ENCODE data around the gene SMIM20. TPM values are rescaled to one million over a fixed set of nuclear protein-coding genes. Genes with fewer than 3 reads are reported as not detected.

Gene SMIM20
- total and polyA plus RNA-seq, 4 donors: 11.1 to 25.0 (median 20.4) TPM

- DNase-seq (ENCODE audit: low spot score): no peak
- Histone ChIP-seq H3K9ac (ENCODE audit: low read depth in 1 of 2, low read length in 2 of 2) (no peak overlapping the region), H3K36me3 (ENCODE audit: control insufficient read depth in 4 of 4, insufficient read depth in 3 of 4, low read depth in 1 of 4, low read length in 3 of 4) (no peaks in the 10 kb centered on the region), H3K9me3 (ENCODE audit: control insufficient read depth in 4 of 4, low read length in 3 of 4) (no peaks in the 10 kb centered on the region), H3K4me3 (ENCODE audit: low read depth in 1 of 3, low read length in 3 of 3) (no peak overlapping the region), H3K4me1 (ENCODE audit: control insufficient read depth in 4 of 4, insufficient read depth in 4 of 4, low read length in 3 of 4) (no peaks in the 10 kb centered on the region), H3K27me3 (ENCODE audit: control insufficient read depth in 4 of 4, insufficient read depth in 4 of 4, low read length in 3 of 4) (no peaks in the 10 kb centered on the region), H3K27ac (ENCODE audit: low read depth in 1 of 2, low read length in 2 of 2) (no peak overlapping the region)
- TF ChIP-seq TAF1 (conservative IDR thresholded peaks at IDR 0.05) (no peak), RAD21 (IDR thresholded peaks at IDR 0.05) (no peak), FOXA1 (IDR thresholded peaks at IDR 0.05) (no peak), SP1 (IDR thresholded peaks at IDR 0.05) (no peak), GABPA (IDR thresholded peaks at IDR 0.05 in 1 of 2, conservative IDR thresholded peaks at IDR 0.05 in 1 of 2) (no peak), JUND (IDR thresholded peaks at IDR 0.05) (no peak), HNF4G (IDR thresholded peaks at IDR 0.05) (no peak), YY1 (IDR thresholded peaks at IDR 0.05) (no peak), REST (IDR thresholded peaks at IDR 0.05) (no peak), NR2F2 (IDR thresholded peaks at IDR 0.05) (no peak), EGR1 (IDR thresholded peaks at IDR 0.05; ENCODE audit: low read depth in 2 of 2) (no peak), HNF4A (conservative IDR thresholded peaks at IDR 0.05) (no peak), RXRA (IDR thresholded peaks at IDR 0.05) (no peak), FOXA2 (IDR thresholded peaks at IDR 0.05) (no peak)
- TF ChIP-seq, protein P1, sequence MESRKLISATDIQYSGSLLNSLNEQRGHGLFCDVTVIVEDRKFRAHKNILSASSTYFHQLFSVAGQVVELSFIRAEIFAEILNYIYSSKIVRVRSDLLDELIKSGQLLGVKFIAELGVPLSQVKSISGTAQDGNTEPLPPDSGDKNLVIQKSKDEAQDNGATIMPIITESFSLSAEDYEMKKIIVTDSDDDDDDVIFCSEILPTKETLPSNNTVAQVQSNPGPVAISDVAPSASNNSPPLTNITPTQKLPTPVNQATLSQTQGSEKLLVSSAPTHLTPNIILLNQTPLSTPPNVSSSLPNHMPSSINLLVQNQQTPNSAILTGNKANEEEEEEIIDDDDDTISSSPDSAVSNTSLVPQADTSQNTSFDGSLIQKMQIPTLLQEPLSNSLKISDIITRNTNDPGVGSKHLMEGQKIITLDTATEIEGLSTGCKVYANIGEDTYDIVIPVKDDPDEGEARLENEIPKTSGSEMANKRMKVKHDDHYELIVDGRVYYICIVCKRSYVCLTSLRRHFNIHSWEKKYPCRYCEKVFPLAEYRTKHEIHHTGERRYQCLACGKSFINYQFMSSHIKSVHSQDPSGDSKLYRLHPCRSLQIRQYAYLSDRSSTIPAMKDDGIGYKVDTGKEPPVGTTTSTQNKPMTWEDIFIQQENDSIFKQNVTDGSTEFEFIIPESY (IDR thresholded peaks at IDR 0.05): no peak
- TF ChIP-seq, protein P2, sequence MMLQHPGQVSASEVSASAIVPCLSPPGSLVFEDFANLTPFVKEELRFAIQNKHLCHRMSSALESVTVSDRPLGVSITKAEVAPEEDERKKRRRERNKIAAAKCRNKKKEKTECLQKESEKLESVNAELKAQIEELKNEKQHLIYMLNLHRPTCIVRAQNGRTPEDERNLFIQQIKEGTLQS (IDR thresholded peaks at IDR 0.05): no peak
- TF ChIP-seq, protein P3, sequence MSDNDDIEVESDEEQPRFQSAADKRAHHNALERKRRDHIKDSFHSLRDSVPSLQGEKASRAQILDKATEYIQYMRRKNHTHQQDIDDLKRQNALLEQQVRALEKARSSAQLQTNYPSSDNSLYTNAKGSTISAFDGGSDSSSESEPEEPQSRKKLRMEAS (IDR thresholded peaks at IDR 0.05): no peak
- TF ChIP-seq, protein P4, sequence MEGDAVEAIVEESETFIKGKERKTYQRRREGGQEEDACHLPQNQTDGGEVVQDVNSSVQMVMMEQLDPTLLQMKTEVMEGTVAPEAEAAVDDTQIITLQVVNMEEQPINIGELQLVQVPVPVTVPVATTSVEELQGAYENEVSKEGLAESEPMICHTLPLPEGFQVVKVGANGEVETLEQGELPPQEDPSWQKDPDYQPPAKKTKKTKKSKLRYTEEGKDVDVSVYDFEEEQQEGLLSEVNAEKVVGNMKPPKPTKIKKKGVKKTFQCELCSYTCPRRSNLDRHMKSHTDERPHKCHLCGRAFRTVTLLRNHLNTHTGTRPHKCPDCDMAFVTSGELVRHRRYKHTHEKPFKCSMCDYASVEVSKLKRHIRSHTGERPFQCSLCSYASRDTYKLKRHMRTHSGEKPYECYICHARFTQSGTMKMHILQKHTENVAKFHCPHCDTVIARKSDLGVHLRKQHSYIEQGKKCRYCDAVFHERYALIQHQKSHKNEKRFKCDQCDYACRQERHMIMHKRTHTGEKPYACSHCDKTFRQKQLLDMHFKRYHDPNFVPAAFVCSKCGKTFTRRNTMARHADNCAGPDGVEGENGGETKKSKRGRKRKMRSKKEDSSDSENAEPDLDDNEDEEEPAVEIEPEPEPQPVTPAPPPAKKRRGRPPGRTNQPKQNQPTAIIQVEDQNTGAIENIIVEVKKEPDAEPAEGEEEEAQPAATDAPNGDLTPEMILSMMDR (IDR thresholded peaks at IDR 0.05; ENCODE audit: low read depth, low read length, missing input control): no peak
- 81% methylated on average over 6 of the region's 6 CpGs for WGBS
These were observed 21.2 kb upstream of the SMIM20 start for GRCh38 chr4:25892796-25893195.

All from liver (tissue), 9 donors.